CD4-positive, alpha-beta T cell (primary cell): Measurements from ENCODE around the gene PTPRN2. TPM values are rescaled to one million over a fixed set of nuclear protein-coding genes. Genes with fewer than 3 reads are reported as not detected.

Experiments
- ATAC-seq: fragments of 200-7000 bp; cut with Tn5 transposase; one replicate; pipeline ENCODE4 v1.10.0; 2022; ENCODE audit warnings: mild to moderate bottlenecking; ENCODE audit not compliant: poor library complexity
- CTCF ChIA-PET: fragments of 350-600 bp; sonication (Branson Sonifier 250); formaldehyde crosslinking; loops from one replicate; lab custom pipeline; 2021; ENCODE audit warnings: antibody characterized with exemption, inconsistent platforms; lab: Charles Lee
- POLR2A ChIA-PET: fragments of 350-600 bp; sonication (Branson Sonifier 250); formaldehyde crosslinking; loops from one replicate; lab custom pipeline; 2021; ENCODE audit warnings: antibody characterized with exemption, inconsistent platforms; lab: Charles Lee
- DNase-seq, 14 experiments: peaks; one replicate each; pipeline ENCODE4 v3.0.0-alpha.2; 2013 to 2020; ENCODE audit warnings: mixed read lengths in 2 of 14
- H3K27ac ChIP-seq, 2 donors: one replicate each; pipeline versions ENCODE4 v1.5.1 to v1.7.0; 2013; ENCODE audit warnings: low read length in 2 of 2, low read depth in 1 of 2, mild to moderate bottlenecking in 1 of 2
- H3K27me3 ChIP-seq, 2 experiments: 1 replicate in 1 of 2; 2 replicates in 1 of 2; pipeline versions ENCODE4 v1.6.1 to v1.7.0; 2013; ENCODE audit warnings: low read length in 2 of 2, control low read depth in 1 of 2, mild to moderate bottlenecking in 1 of 2, moderate library complexity in 1 of 2; ENCODE audit not compliant: insufficient read depth in 2 of 2, control insufficient read depth in 1 of 2
- H3K36me3 ChIP-seq: one replicate; pipeline ENCODE4 v1.6.1; 2013; ENCODE audit warnings: low read length, control low read depth; ENCODE audit not compliant: insufficient read depth
- H3K4me1 ChIP-seq: one replicate; pipeline ENCODE4 v1.6.1; 2013; ENCODE audit warnings: low read length, control low read depth; ENCODE audit not compliant: insufficient read depth
- H3K4me3 ChIP-seq: one replicate; pipeline ENCODE4 v1.5.1; 2013; ENCODE audit warnings: mild to moderate bottlenecking, low read length, moderate library complexity
- H3K9me3 ChIP-seq, 2 experiments: 1 replicate in 1 of 2; 2 replicates in 1 of 2; pipeline versions ENCODE4 v1.6.1 to v1.7.0; 2013; ENCODE audit warnings: low read length in 2 of 2, mild to moderate bottlenecking in 2 of 2, control low read depth in 1 of 2, moderate library complexity in 1 of 2; ENCODE audit not compliant: control insufficient read depth in 1 of 2, insufficient read depth in 1 of 2
- H3K27ac Mint-ChIP-seq: one replicate; pipeline ENCODE4 v1.8.0; 2020; ENCODE audit warnings: mixed read lengths
- H3K27me3 Mint-ChIP-seq: one replicate; pipeline ENCODE4 v1.8.0; 2021; ENCODE audit warnings: mixed read lengths
- H3K36me3 Mint-ChIP-seq: one replicate; pipeline ENCODE4 v1.8.0; 2021; ENCODE audit warnings: low read depth, mixed read lengths
- H3K4me1 Mint-ChIP-seq: one replicate; pipeline ENCODE4 v1.8.0; 2021; ENCODE audit warnings: low read depth, mixed read lengths
- H3K4me3 Mint-ChIP-seq: one replicate; pipeline ENCODE4 v1.8.0; 2020; ENCODE audit warnings: mild to moderate bottlenecking, mixed read lengths
- H3K9me3 Mint-ChIP-seq: one replicate; pipeline ENCODE4 v1.8.0; 2020; ENCODE audit warnings: mixed read lengths
- intact Hi-C, 2 experiments: fragments of 100-400 bp; cut with DNase I in 1 of 2; cut with micrococcal nuclease in 1 of 2; formaldehyde crosslinking; loops; one replicate each; pipeline versions ENCODE4 v1.15.1 to v1.9.0; 2023 to 2025; cut with DNase I, micrococcal nuclease
- total RNA-seq, 174 experiments: library from RNA in 2 of 174; stranded (reverse) in 2 of 174; gene quantifications; one replicate each; pipeline ENCODE4 v1.2.3 and lab custom pipeline; 2021 to 2026
- TF ChIP-seq, protein P1 (sequence below): fragments of 200-600 bp; IDR thresholded peaks from one replicate; pipeline ENCODE4 v1.8.0; 2022; ENCODE audit warnings: antibody characterized with exemption, mild to moderate bottlenecking

The PTPRN2 gene
- total RNA-seq, 2 experiments from 2014 or later, result 0.34 to 0.44 TPM

DNA sequence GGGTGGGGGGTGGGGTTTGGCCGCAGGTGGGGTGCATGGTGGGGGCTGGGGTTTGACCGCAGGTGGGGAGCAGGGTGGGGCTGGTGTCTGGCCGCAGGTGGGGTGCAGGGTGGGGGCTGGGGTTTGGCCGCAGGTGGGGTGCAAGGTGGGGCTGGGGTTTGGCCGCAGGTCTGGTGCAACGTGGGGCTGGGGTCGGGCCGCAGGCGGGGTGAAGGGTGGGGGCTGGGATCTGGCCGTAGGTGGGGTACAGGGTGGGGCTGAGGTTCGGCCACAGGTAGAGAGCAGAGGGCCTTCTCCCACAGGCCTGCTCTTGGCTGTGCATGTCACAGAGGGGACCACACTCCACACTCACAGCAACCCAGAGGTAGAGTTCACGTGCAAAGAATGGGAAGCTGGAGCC, 586.6 kb downstream of the PTPRN2 start:
- H3K4me3 Mint-ChIP-seq, result no peak overlapping the region
- H3K27me3 Mint-ChIP-seq, result no peaks in the 10 kb centered on the region
- intact Hi-C loops, result no loop called here
- Histone ChIP-seq H3K9me3 (peaks cover 0 to 6% of the 10 kb centered on the region in 2 experiments), H3K27ac (no peak overlapping the region), H3K36me3 (no peaks in the 10 kb centered on the region), H3K4me1 (no peaks in the 10 kb centered on the region), H3K27me3 (no peaks in the 10 kb centered on the region), H3K4me3 (no peak overlapping the region)
- TF ChIP-seq, protein P1, sequence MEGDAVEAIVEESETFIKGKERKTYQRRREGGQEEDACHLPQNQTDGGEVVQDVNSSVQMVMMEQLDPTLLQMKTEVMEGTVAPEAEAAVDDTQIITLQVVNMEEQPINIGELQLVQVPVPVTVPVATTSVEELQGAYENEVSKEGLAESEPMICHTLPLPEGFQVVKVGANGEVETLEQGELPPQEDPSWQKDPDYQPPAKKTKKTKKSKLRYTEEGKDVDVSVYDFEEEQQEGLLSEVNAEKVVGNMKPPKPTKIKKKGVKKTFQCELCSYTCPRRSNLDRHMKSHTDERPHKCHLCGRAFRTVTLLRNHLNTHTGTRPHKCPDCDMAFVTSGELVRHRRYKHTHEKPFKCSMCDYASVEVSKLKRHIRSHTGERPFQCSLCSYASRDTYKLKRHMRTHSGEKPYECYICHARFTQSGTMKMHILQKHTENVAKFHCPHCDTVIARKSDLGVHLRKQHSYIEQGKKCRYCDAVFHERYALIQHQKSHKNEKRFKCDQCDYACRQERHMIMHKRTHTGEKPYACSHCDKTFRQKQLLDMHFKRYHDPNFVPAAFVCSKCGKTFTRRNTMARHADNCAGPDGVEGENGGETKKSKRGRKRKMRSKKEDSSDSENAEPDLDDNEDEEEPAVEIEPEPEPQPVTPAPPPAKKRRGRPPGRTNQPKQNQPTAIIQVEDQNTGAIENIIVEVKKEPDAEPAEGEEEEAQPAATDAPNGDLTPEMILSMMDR, result no peak
- ChIA-PET POLR2A (no interaction called here), CTCF (no interaction called here)
- H3K9me3 Mint-ChIP-seq, result no peaks in the 10 kb centered on the region
- DNase-seq (no peak), ATAC-seq (no peak)
- H3K27ac Mint-ChIP-seq, result no peak overlapping the region
- H3K36me3 Mint-ChIP-seq, result no peaks in the 10 kb centered on the region
- H3K4me1 Mint-ChIP-seq, result no peaks in the 10 kb centered on the region

DNA sequence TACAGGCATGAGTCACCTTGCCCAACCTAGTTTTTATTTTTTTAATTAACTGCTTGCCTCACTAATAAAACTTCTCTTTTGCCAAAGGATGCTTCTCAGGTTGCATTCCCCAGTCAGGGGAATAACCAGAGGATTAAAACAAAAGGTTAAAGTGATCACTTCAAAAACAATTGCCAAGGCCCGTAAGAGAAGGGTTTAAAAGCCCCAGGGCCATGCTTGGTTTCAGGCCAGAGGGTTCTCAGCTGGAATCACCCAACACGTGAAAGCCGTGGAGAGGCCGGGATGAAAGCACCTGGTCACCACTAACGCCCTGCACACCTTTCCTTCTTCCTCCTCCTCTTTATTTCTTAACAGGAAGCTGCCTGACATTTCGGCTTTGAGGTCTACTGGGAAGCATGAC, 587.5 kb downstream of the PTPRN2 start:
- no peak for ATAC-seq
- no peaks in the 10 kb centered on the region for H3K4me1 ChIP-seq
- no peaks in the 10 kb centered on the region for H3K36me3 ChIP-seq
- ChIA-PET POLR2A (no interaction called here), CTCF (no interaction called here)
- Mint-ChIP-seq H3K36me3 (no peaks in the 10 kb centered on the region), H3K9me3 (no peaks in the 10 kb centered on the region), H3K27me3 (no peaks in the 10 kb centered on the region), H3K4me3 (no peak overlapping the region), H3K27ac (no peak overlapping the region), H3K4me1 (no peaks in the 10 kb centered on the region)
- intact Hi-C loops, result no loop called here
- no peak overlapping the region for H3K27ac ChIP-seq
- H3K4me3 ChIP-seq, result no peak overlapping the region
- peaks cover 0 to 3% of the 10 kb centered on the region in 2 experiments for H3K27me3 ChIP-seq
- no peak for DNase-seq
- TF ChIP-seq, protein P1, result no peak
- H3K9me3 ChIP-seq, result peaks cover 0 to 11% of the 10 kb centered on the region in 2 experiments

DNA sequence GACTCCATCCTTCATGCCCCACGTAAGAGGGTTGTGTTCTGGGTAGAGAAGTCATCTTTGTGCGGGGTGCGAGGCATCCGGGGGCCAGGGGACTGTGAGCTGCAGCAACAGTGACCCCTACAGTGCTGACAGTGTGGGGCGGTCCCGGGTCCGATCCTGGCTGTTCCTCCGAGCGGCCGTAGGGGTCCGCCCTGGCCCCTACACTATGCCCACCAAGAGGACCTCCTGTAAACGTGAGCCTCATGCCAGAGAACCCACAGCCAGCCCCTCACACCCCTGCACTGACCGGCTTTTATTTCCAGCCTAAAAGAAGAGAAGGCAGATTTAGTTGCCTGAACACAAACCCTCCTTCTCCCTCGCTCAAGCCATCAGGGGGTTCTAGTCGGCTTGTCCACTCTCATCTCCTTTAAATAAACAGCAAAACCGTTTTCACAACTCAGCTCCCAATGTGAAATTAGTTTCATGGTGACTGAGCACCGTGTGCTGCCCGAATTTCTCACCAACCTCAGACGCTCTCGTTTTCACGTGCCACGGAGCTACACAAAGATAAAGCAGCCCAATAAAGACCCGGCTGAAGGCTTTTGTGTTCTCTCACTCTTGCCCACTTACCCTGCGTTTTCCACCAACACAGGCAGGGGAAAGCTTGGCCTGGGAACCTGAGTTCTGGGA, 588.6 kb downstream of the PTPRN2 start:
- no peak for ATAC-seq
- no peak for DNase-seq
- intact Hi-C loops, result no loop called here
- CTCF ChIA-PET, result no interaction called here
- TF ChIP-seq, protein P1, result no peak
- H3K36me3 ChIP-seq, result no peaks in the 10 kb centered on the region
- Mint-ChIP-seq H3K27ac (no peak overlapping the region), H3K9me3 (no peaks in the 10 kb centered on the region), H3K36me3 (no peaks in the 10 kb centered on the region), H3K27me3 (peaks cover 2% of the 10 kb centered on the region), H3K4me1 (no peaks in the 10 kb centered on the region), H3K4me3 (no peak overlapping the region)
- no peaks in the 10 kb centered on the region for H3K4me1 ChIP-seq
- peaks cover 0 to 3% of the 10 kb centered on the region in 2 experiments for H3K27me3 ChIP-seq
- POLR2A ChIA-PET, result no interaction called here
- peaks cover 0 to 11% of the 10 kb centered on the region in 2 experiments for H3K9me3 ChIP-seq
- no peak overlapping the region for H3K4me3 ChIP-seq
- no peak overlapping the region for H3K27ac ChIP-seq
